D341Med (cell line): ENCODE data around the gene PACRG.
"Not testable (repeated sequence)": the region's sequence is repeated elsewhere in the genome, so short reads cannot be mapped to it uniquely, and the experiment has no call there.

Experiments used
- DNase-seq: peaks from one replicate; pipeline ENCODE4 v3.0.0; 2012; ENCODE audit warnings: low spot score

Gene PACRG

DNA sequence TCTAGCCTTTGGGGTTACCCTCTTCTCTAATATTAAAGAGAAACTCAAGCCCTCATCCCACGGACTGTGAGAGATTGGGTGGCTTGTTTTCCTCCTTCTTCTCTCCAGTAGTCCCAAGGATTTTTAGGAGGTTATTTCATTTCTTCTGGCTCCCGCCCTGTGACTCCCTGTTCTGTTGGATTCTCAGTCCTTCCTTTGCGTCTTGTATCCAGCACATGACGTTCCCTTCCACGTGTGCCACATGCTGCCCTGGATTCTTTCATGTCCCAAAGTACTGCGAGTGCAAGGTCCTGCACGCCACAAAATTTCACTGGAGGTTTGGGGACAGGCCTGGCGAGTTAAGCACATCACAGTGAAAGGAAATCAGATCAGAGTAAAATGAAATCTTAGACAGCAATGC lies 213.4 kb downstream of the PACRG start:
- no peak for DNase-seq

DNA sequence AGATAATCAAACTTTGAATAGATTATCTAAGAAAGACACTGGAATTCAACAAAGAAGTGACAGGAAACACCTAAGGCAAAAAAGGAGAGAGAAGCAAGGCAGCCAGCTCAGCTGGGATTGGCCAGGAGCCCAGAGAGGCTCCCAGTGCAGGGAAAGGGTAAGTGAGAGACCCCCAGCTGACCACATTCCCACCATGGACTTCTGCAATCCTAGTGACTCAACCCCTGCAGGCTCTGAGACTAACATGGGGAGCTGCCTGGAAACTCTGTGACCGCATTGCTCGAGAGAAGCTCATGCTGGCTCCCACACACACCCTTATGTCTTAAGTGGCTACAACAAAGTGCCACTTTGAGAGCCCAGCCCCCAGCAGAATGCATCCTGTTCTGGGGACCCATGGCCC lies 215.1 kb downstream of the PACRG start:
- DNase-seq = no peak

DNA sequence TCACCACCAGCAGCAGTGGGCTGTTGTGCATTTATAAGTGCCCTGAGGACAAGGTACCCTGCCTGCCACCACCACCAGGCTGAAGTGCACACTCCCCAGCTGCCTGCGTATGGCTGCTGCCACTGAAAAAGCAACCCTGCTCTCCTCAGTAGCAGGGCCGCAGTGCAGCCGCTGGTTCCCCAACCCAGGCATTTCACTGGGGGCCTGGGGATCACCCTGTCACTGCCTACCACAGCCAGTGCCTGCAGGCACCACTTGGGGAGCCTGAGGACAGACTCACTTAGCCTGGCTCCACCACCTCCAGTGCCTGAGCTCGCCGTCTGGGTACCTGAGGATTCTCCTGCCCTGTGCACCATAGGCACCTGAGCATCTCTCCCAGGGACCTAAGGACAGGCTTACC lies 215.6 kb downstream of the PACRG start:
- no peak for DNase-seq

DNA sequence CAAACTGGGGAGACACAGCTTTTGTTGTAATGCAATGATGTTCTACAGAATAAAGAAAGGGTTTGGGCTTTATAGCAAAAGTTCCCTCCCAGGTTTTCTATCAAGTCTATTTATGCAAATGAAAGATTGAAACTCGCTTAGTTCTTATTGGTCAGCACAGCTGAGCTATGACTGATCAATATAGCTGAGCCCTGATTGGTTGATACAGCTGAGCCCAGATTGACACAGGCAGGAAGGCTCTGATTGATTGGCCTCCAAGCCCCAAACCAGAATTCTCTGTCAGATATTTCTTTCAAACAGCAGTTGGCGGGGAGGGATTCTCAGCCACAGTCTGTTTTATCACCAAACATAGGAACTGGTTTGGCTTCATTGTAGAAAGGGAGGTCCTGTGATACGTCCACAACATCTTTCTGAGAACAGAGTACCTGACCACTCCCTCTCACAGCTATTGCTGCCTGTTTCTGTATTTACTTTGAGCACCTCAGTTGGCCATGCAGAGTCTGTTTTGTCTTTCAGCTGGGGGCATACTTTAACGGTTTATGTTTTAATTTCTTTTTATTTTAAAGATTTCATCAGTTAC lies 223.5 kb downstream of the PACRG start:
- no peak for DNase-seq

DNA sequence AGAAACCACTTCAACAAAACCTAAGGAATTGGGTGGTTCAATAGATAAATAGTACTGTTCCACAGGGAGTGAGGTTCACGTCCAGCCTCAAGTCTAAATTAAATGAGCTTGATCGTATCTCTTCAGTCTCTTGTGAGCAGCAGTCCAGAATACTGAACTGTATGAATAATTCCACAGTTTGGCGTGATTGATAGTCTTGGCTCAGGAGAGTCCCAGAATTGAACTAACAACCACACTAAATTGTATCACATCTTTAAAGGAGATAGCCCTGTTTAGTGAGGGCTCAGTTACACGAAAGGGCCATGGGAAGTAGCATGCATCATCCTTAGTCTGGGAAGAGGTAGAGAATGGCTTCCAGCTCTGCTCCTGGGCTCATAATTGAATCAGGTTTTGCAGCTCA lies 224.6 kb downstream of the PACRG start:
- DNase-seq = no peak

DNA sequence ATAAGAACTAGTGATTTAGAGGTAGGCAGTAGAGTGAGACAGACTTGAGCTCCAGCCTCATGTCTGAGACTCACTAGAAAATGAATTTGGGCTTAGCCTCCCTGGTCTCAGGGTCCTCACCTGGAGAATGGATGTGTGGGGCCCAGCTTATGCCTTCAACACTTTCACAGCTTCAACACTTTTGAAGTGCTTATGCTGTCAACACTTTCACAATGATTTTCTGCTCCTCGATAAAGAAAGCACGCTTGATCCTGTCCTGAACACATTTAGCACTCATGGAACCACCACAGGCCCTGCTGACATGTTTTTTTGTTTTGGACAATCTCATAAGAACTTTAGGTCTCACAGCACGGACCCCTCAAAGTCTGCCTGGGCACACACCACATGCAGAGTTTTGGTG lies 229.3 kb downstream of the PACRG start:
- no peak for DNase-seq

DNA sequence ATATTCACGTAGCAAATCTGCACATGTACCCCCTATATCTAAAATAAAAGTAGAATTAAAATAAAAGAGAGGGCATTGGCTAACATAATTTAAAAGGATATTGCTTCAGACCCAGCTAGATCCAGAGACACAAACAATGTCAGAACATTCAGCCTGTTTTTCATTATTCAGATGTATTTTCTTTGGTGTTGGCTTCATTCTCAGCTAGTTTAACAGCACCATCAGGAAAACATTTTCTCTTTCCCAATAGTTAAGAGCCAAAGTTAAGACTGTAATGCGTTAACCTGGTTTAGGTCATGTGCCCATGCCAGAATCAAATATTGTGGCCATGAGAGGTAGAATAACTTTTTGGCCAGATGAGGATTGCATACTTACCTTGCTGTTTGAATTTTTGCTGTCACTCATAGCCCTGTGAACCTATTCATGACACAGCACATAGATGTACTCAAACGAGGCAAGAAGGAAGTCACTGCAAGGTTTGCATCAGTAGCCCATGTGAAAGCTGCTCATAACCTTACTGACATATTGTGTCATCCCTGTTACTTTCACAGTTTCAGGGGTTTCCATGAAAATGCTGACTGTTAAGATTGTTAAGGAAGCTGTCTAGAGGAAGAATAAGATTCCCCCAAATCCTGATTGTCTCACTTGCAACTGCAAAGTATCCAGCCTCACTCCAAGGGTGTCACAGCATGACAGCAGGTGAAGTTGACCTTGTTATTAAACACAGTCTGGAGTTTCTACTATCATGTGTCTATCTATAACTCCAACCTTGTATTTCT lies 233.1 kb downstream of the PACRG start:
- DNase-seq = no peak

DNA sequence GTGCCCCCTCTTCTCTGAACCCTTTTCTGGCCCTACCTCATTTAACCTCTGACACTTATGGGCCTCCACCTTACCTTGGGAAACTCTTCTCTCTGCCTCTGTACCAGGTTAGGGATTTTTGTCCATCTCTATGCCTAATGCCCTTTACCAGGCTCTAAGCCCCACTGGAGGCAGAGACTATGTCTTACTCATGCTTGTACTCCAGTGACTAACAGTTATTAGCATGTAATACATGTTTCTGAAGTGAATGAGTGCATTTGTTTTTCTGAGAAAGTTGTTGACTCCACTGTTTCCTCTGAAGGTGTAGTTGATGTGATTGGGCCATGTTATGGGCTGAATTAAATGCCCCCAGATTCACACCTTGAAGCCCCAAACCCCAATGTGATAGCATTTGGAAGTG lies 234.3 kb downstream of the PACRG start:
- DNase-seq = no peak

DNA sequence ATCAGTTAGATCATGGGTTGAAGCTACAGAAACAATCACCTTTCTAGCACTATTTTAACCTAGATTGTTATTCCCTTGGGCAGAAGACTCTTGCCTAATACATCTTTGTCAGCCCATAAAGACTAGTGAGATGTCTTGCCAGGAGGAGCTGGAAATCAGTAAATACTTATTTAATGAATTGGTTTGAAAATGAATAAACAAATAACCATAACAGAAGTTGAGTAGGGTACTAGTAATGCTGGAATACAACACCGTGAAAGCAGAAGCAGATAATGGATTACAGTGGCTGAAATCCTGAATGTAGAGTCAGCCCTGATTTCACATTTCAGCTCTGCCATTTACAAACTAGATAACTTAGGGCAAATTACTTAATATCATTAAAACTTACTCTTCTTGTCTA lies 236.1 kb downstream of the PACRG start:
- no peak for DNase-seq

DNA sequence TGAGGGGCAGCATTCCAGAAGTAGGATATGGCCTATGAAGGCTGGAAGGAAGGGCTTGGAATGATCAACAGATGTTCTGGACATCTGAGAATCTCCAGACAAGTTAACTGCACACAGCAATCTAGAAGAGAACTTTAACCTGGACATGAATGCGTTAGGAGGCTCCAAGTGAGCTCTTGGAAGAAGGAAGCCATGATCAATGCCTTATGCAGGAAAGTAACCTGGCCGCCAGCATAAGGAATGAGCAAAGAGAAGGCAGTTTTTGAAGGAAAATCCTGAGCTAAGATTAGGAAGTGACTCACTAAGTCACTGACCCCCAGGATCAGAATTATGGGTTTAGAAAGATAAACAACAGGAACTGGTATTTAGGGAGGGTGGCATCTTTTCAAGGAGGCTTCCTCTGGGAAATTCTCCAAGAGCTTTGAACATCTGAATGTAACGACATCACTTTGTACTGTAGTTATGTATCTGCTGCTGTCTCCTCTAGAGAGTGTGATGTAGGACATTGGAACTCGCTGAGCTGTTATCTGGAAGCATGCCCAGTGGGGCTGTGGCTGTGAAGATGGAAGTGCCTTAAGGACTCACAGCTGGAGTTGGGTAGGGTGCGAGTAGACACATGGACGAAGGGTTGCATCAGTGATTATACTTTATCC lies 236.8 kb downstream of the PACRG start:
- DNase-seq = no peak

DNA sequence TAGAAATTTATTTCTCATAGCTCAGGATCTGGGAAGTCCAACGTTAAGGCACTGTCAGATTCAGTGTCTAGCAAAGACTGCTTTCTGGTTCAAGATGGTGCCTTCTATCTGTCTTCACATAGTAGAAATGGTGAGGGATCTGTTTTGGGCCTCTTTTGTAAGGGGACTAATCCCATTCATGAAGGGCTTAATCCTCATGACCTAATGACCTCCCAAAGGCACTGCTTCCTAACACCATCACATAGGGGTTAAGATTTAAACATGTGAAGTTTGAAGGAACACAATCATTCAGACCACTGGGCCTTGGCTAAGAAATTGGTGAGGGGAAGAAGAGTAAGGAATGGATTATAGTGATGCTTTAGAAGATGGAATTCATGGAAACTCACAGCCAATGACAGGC lies 237.6 kb downstream of the PACRG start:
- DNase-seq = no peak

DNA sequence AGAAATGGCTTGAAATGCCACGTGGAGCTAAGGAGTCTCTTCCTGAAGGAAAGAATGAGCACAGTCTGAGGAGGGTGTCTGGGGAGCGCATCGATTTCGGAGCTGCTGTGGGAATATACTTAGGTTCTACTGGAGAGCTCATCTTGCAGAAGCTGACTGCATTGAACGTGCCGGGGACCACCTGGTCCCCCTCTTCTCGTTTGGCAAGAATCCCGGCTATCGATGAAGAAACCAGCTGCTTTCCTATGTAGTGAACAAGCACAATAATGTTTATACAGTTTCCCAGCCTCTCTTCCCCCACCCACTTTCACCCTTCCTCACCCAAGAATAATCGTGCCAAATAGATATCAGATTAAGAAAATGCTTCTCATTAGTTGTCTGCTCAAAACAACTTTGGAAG lies 242.5 kb downstream of the PACRG start:
- DNase-seq = no peak

DNA sequence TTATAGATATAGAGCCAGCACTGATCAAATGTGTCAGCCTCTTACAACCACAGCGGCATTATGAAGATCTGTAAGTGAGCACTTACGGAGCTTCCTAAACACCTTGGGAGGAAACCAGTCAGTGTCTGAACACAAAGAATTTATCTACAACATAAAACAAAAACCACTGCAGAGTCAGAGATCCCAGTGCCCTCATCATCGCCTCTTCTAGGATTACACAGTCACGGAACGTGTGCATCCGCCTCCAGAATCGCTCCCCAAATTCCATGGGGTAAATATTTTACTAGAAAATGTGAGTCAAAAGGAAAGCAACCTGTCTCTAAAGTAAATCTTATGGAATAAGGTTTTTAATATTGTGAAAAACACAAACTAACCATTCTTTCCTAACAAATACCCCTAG lies 243.6 kb downstream of the PACRG start:
- DNase-seq = no peak

DNA sequence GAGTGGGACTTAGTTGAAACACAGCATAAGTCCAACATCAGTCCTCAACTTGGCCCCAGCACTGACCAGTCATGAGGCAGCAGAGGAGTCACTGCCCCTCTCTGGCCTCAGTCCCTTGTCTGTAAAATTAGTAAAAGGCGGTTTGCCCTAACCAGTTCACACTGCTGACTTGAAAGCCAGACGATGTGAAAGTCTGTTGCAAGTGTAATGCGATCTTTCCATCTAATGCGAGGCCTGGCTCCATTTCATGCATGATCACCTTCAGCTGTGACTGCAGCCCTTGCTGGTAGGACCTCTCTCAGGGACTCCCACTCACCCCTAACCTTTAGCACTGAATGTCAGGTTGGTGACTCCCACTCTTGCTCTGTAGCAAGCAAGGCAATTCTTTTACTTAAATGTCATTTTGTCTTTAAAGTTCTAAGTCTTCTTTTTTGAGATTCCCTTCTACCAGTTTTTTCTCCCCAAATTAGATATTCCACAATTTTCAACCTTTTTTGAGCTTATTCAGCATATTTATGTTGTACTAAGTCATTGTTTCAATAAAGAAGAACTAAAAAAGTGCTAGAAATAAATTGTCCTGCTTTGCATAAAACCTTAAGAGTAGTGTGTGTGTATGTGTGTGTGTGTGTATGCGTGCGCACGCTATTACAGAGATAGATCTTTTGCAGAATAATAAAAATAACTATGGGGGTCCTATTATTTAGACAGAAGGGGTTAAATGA lies 245.5 kb downstream of the PACRG start:
- DNase-seq = no peak

DNA sequence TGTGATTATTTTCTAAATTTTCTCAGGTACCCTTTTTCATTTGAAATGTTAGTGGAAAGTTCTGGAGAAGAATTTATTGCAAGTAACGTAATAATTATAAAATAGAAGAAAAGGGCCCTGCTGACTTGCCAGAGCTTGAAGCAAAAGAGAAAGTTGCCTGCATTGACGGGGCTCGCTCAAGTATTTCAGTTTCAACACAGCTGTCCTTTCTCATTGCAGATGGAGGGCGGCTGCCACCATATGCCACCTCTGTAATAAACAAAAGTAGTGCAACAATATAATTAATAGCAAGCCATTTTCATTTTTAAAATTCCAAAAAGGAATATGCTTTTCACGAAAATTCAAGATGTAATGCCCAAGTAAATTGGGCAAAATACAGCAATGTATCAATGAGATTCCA lies 246.2 kb downstream of the PACRG start:
- no peak for DNase-seq

DNA sequence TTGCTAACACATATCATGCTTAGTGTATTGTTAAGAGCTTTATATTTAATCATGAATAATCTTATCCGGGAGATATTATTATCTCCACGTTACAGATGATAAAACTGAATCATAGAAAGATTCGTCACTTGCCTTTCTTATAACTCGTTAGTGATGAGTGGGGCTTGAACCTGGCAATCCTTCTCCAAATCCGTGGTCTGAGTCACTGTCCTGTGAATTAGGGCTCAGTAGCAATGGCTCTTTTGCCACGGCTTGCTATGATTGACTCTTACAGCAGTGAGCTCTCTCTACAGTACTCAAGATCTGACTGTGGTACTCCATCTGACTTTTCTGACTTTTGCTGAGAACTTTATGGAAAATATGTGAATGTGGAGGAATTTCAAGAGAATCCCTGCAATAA lies 246.9 kb downstream of the PACRG start:
- DNase-seq = no peak

DNA sequence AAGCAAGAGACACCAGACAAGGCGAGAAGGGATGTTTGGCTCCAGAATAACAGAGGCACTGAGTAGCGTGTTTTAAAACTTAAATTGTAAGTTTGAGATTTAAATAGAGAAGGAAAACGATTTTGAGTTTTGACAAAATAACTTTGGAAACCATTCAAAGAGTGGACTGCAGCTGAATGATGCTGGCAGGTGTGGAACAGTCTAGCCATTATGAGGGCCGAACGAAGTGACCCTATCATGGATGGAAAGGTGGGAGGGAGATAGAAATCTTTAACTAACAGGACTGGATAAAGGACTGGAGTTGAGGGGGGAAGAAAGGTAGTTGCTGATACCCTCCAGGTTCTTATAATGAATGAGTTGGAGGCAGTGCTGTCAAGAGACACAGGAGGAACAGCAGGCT lies 248.4 kb downstream of the PACRG start:
- DNase-seq = no peak

DNA sequence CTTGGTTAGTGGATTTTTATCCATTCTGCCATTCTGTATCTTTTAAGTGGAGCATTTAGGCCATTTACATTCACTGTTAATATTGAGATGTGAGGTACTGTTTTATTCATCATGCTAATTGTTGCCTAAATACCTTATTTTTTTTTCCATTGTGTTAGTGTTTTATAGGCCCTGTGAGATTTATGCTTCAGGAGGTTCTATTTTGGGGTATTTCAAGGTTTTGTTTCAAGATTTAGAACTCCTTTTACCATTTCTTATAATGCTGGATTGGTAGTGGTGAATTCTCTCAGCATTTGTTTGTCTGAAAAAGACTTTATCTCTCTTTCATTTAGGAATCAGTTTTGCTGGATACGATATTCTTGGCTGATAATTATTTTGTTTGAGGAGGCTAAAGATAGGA lies 255.5 kb downstream of the PACRG start:
- DNase-seq = not testable (repeated sequence)

DNA sequence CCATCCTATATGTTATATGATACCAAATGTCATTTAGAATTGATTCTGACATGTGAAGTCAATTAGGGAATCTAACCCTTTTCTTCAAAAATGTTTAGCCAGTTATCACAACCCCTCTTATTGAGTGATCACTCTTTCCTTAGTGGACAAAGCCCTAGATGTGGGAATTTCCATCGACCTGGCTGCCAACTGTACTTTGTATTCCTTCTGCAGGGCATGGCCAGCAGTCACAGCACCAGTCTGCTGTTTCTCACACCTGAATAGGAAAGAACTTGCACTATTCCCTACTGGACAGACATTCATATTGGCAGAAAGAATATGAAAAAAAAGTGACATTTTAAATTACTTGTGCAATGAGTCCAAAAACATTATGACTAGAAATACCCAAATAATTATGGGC lies 271.0 kb downstream of the PACRG start:
- no peak for DNase-seq

DNA sequence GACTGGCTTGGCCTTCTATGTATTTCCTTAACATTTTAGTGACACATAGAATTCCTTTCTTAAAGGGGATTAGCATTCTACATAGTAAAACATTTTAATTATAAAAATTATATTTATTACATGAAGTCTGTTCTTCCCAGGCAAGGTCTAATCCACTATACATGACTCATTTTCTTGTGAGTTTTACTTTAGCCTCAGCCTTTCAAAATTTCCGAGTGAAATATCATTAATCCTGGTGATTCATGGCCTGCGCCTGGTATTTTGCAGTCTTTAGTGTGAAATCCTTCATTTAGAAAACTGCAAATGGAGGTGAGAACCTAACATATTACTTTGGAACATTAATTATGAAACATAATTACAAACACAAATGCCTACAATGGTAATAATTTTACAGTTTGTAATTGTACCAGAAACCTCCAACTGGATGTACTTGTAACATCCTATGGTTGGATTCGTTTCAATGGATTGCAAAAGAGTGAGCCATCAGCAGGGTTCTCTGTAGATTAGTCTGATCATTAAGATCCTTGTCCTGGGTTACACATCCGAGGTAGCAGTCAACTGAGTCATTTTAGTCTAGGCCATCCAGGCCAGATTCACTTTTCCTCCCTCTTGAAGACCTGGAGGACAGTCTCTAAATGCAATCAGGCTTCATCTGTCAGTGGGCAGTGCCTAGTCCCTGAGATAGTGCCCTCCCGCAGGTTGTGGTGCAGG lies 272.0 kb downstream of the PACRG start:
- no peak for DNase-seq

DNA sequence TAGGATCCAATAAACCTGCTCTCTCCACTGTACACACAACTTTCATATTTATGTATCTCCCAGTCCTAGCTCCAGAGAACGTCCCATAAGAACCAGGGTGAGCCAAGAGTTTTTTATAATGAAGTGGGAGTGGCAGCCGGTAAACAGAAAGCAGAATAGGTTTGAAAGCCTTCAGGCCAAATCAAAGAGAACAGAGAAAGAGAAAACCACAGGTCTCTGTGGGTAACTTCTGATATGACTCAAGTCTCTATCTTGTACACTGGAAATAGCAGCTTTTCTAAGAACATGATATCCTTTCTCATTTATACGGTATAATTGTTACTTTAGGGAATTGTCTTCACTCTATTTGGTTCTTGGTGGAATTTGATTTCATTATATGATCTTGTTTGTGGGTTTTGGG lies 273.6 kb downstream of the PACRG start:
- DNase-seq = no peak

DNA sequence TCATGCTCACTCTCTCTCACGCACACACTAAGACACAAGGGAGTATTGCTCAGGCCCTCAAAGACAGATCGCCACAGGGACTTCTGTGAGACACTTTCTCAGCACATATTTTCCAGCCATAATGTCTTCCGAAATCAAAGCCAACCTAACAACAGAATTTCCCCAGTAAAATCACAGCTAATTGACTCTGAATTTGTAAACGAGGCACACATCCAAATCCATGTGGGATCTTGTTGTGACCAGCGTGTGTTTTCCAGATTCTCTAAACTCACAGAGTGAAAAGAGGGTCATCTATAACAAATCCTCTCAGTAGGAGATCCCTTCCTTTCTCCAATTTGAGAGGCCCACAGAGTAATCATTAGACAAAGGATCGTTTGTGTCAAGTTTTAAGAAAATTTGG lies 280.4 kb downstream of the PACRG start:
- DNase-seq = no peak
